PC-3 (cell line): Measurements from ENCODE around the gene ELF3. TPM values are rescaled to one million over a fixed set of nuclear protein-coding genes. Genes with fewer than 3 reads are reported as not detected.
"Not testable (repeated sequence)": the region's sequence is repeated elsewhere in the genome, so short reads cannot be mapped to it uniquely, and the experiment has no call there.

ENCODE experiments used
- ATAC-seq: fragments of 200-7000 bp; cut with Tn5 transposase; 2 replicates; pipeline ENCODE4 v1.9.1; 2020; ENCODE audit warnings: mild to moderate bottlenecking, moderate library complexity
- BruUV-seq: library from RNA; stranded (reverse); fragments of 400-500 nt; replicated peaks from 2 replicates; lab custom pipeline; 2021; lab: Mats Ljungman, UMichigan
- CTCF ChIA-PET: fragments of 300-600 bp; sonication (Branson Sonifier 250); formaldehyde crosslinking; loops from one replicate; lab custom pipeline; 2022; ENCODE audit warnings: antibody characterized with exemption; lab: Charles Lee
- POLR2A ChIA-PET: fragments of 300-600 bp; sonication (Branson Sonifier 250); formaldehyde crosslinking; loops from one replicate; lab custom pipeline; 2022; ENCODE audit warnings: antibody characterized with exemption; ENCODE audit not compliant: unreplicated experiment; lab: Charles Lee
- DNase-seq: peaks from one replicate; pipeline ENCODE4 v3.0.0-alpha.2; 2015
- H2AFZ ChIP-seq: fragments of 300-600 bp; sonication (generic); 2 replicates; pipeline ENCODE4 v1.6.0; 2016; ENCODE audit warnings: antibody characterized with exemption, low read length
- H3F3A ChIP-seq: fragments of 300-600 bp; sonication (generic); one replicate; pipeline ENCODE4 v1.6.0; 2017; ENCODE audit warnings: antibody characterized with exemption, low read length, control low read depth, mild to moderate bottlenecking; ENCODE audit not compliant: unreplicated experiment
- H3K27ac ChIP-seq: fragments of 300-600 bp; sonication (generic); 2 replicates; pipeline ENCODE4 v1.5.1; 2016; ENCODE audit warnings: mild to moderate bottlenecking, low read length
- H3K27me3 ChIP-seq: fragments of 300-600 bp; sonication (generic); 2 replicates; pipeline ENCODE4 v1.6.1; 2016; ENCODE audit warnings: low read length, mixed read lengths
- H3K36me3 ChIP-seq: fragments of 300-600 bp; sonication (generic); 2 replicates; pipeline ENCODE4 v1.6.1; 2016; ENCODE audit warnings: low read depth, mixed run types, low read length, mixed read lengths
- H3K4me1 ChIP-seq: fragments of 300-600 bp; sonication (generic); 2 replicates; pipeline ENCODE4 v1.5.1; 2016; ENCODE audit warnings: low read length; ENCODE audit not compliant: insufficient read depth
- H3K4me2 ChIP-seq: fragments of 300-600 bp; sonication (generic); 2 replicates; pipeline ENCODE4 v1.6.0; 2016; ENCODE audit warnings: low read length
- H3K4me3 ChIP-seq: fragments of 300-600 bp; sonication (generic); 2 replicates; pipeline ENCODE4 v1.5.1; 2016; ENCODE audit warnings: mild to moderate bottlenecking, low read length, mixed read lengths
- H3K79me2 ChIP-seq: fragments of 300-600 bp; sonication (generic); 2 replicates; pipeline ENCODE4 v1.6.1; 2017; ENCODE audit warnings: low read length, mixed read lengths
- H3K9ac ChIP-seq: fragments of 300-600 bp; sonication (generic); 2 replicates; pipeline ENCODE4 v1.6.0; 2016; ENCODE audit warnings: mild to moderate bottlenecking, low read length
- H3K9me2 ChIP-seq: fragments of 300-600 bp; sonication (generic); replicated peaks from 2 replicates; pipeline ENCODE4 v1.6.1; 2016; ENCODE audit warnings: mixed run types, low read length, mixed read lengths
- H3K9me3 ChIP-seq: fragments of 300-600 bp; sonication (generic); 2 replicates; pipeline ENCODE4 v1.6.1; 2016; ENCODE audit warnings: low read length, mixed read lengths
- H4K20me1 ChIP-seq: fragments of 300-600 bp; sonication (generic); 2 replicates; pipeline ENCODE4 v1.6.1; 2016; ENCODE audit warnings: low read length, mixed read lengths
- EZH2 ChIP-seq: fragments of 300-600 bp; sonication (generic); IDR thresholded peaks from one replicate; pipeline ENCODE4 v1.6.1; 2017; ENCODE audit warnings: antibody characterized with exemption, mild to moderate bottlenecking, low read length; ENCODE audit not compliant: unreplicated experiment
- EZH2phosphoT487 ChIP-seq: fragments of 300-600 bp; sonication (generic); IDR thresholded peaks from 2 replicates; pipeline ENCODE4 v1.6.1; 2018; ENCODE audit warnings: mild to moderate bottlenecking, antibody characterized with exemption, low read length, borderline replicate concordance
- intact Hi-C: fragments of 100-400 bp; cut with micrococcal nuclease; formaldehyde crosslinking; loops from 2 replicates; pipeline ENCODE4 v1.9.0; 2023
- total RNA-seq: library from RNA; depleted of rRNA; stranded (reverse); fragments of >200 nt; gene quantifications from 2 replicates; pipeline ENCODE4 v1.2.3, GENCODE V29; 2014
- TF ChIP-seq, protein P1 (sequence below): fragments of 300-600 bp; sonication (generic); conservative IDR thresholded peaks from 2 replicates; pipeline ENCODE4 v1.5.1; 2017; ENCODE audit warnings: antibody characterized with exemption, low read depth, mild to moderate bottlenecking, low read length

Gene ELF3
- total RNA-seq, 1 experiment from 2014 or later: 399 TPM

DNA sequence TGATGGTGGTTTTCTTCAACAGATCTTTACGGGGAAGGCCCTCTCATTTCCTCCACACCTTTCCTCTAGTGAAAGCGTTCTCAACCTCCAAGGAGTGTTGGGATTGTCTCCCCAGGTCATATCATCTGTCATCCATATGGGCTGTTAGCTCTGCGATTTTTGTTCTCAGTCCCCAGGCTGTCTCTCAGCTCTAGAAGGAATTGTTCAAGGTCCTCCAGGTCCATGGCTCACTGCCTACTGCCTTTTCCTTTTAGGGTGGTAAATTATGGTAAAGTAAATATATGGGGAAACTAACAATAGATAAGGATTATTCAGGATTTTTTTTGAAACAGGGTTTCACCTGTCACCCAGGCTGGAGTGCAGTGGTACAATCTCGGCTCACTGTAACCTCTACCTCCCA, 37.6 kb downstream of the ELF3 start:
- DNase-seq: no peak
- peak overlapping the region; percentile 99 for H3K27ac ChIP-seq
- peak overlapping the region; percentile 68 for H3K9ac ChIP-seq
- H3K36me3 ChIP-seq: no peaks in the 10 kb centered on the region
- H3K4me3 ChIP-seq: no peak overlapping the region
- H3K9me2 ChIP-seq: no peaks in the 10 kb centered on the region
- no peaks in the 10 kb centered on the region for H4K20me1 ChIP-seq
- peaks cover 34% of the 10 kb centered on the region for H3K4me1 ChIP-seq
- TF ChIP-seq EZH2phosphoT487 (no peak), EZH2 (no peak)
- TF ChIP-seq, protein P1, sequence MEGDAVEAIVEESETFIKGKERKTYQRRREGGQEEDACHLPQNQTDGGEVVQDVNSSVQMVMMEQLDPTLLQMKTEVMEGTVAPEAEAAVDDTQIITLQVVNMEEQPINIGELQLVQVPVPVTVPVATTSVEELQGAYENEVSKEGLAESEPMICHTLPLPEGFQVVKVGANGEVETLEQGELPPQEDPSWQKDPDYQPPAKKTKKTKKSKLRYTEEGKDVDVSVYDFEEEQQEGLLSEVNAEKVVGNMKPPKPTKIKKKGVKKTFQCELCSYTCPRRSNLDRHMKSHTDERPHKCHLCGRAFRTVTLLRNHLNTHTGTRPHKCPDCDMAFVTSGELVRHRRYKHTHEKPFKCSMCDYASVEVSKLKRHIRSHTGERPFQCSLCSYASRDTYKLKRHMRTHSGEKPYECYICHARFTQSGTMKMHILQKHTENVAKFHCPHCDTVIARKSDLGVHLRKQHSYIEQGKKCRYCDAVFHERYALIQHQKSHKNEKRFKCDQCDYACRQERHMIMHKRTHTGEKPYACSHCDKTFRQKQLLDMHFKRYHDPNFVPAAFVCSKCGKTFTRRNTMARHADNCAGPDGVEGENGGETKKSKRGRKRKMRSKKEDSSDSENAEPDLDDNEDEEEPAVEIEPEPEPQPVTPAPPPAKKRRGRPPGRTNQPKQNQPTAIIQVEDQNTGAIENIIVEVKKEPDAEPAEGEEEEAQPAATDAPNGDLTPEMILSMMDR: no peak
- POLR2A ChIA-PET: interaction anchor here (0.7 kb wide), 1 partner anchor 10 kb away, joined by 3 read pairs; no protein-coding TSS in a partner anchor
- H3K79me2 ChIP-seq: no peaks in the 10 kb centered on the region
- CTCF ChIA-PET: no interaction called here
- H3K27me3 ChIP-seq: no peaks in the 10 kb centered on the region
- peak overlapping the region; percentile 80; the same call in 1 of the 2 replicates for H3K4me2 ChIP-seq
- no peak for ATAC-seq
- BruUV-seq: no TSS peak
- no peak overlapping the region for H2AFZ ChIP-seq
- intact Hi-C loops: no loop called here
- H3F3A ChIP-seq: no peaks in the 10 kb centered on the region
- no peaks in the 10 kb centered on the region for H3K9me3 ChIP-seq

DNA sequence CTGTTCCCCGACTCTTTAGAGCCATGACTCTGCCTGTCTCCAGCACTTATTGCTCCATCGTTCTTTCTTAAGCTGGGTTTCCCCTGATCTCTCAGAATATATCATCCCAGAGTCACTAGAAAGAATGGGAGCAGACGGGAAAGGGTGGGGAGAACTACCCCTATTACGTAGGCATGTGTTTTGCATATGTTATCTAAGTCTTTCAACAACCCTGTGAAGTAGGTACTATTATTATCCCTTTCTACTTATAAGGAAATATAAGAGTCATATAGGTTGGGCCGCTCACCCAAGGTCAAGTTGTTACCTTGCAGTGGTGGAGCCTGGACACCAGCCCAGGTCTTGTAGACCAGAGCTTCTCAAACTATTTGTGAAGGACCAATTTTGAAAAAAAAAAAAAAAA, 38.7 kb downstream of the ELF3 start:
- no peak overlapping the region for H3K27ac ChIP-seq
- H3K27me3 ChIP-seq: no peaks in the 10 kb centered on the region
- no peak for TF ChIP-seq EZH2
- TF ChIP-seq, protein P1: no peak
- TF ChIP-seq EZH2phosphoT487: no peak
- H2AFZ ChIP-seq: no peak overlapping the region
- H3K9me2 ChIP-seq: no peaks in the 10 kb centered on the region
- intact Hi-C loops: no loop called here
- H3K4me3 ChIP-seq: no peak overlapping the region
- no peak for DNase-seq
- H3K4me2 ChIP-seq: no peak overlapping the region
- H4K20me1 ChIP-seq: no peaks in the 10 kb centered on the region
- no peaks in the 10 kb centered on the region for H3K36me3 ChIP-seq
- H3K4me1 ChIP-seq: peaks cover 34% of the 10 kb centered on the region
- H3F3A ChIP-seq: no peaks in the 10 kb centered on the region
- no peaks in the 10 kb centered on the region for H3K79me2 ChIP-seq
- POLR2A ChIA-PET: no interaction called here
- CTCF ChIA-PET: no interaction called here
- BruUV-seq: no TSS peak
- H3K9me3 ChIP-seq: no peaks in the 10 kb centered on the region
- no peak for ATAC-seq
- no peak overlapping the region for H3K9ac ChIP-seq

DNA sequence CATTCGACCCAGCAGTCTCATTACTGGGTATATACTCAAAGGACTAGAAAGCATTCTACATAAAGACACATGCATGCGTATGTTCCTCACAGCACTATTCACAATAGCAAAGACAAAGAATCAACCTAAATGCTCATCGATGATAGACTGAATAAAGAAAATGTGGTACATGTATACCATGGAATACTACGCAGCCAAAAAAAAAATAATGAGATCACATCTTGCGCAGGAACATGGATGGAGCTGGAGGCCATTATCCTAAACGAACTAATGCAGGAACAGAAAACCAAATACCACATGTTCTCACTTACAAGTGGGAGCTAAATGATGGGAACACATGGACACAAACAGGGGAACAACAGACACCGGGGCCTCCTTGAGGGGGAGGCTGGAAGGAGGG, 43.7 kb downstream of the ELF3 start:
- TF ChIP-seq EZH2phosphoT487 (no peak), EZH2 (no peak)
- TF ChIP-seq, protein P1: no peak
- Histone ChIP-seq H3K27me3 (no peaks in the 10 kb centered on the region), H3K4me2 (no peak overlapping the region), H3K9me3 (no peaks in the 10 kb centered on the region), H3F3A (no peaks in the 10 kb centered on the region), H3K9ac (no peak overlapping the region), H2AFZ (no peak overlapping the region), H3K4me1 (peaks cover 23% of the 10 kb centered on the region), H3K4me3 (no peak overlapping the region), H3K27ac (no peak overlapping the region), H3K9me2 (no peaks in the 10 kb centered on the region), H3K36me3 (no peaks in the 10 kb centered on the region), H4K20me1 (no peaks in the 10 kb centered on the region), H3K79me2 (no peaks in the 10 kb centered on the region)
- CTCF ChIA-PET: no interaction called here
- no peak for DNase-seq
- POLR2A ChIA-PET: no interaction called here
- no peak for ATAC-seq
- intact Hi-C loops: no loop called here
- BruUV-seq: no TSS peak

DNA sequence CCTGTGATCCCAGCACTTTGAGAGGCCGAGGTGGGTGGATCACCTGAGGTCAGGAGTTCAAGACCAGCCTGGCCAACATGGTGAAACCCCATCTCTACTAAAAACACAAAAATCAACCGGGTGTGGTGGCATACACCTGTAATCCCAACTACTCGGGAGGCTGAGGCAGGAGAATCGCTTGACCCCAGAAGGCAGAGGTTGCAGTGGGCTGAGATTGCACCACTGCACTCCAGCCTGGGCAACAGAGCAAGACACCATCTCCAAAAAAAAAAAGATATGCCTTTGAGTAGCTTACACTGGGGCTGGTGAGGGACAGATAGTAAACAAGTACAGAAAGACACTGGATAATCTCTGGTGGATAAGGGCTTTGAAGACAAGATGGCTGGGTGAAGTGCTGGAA, 44.3 kb downstream of the ELF3 start:
- H3K27ac ChIP-seq, BruUV-seq, intact Hi-C loops: not testable (repeated sequence)

More for the DNA sequence above, 44.3 kb downstream of the ELF3 start:
- H3K4me2 ChIP-seq, H3F3A ChIP-seq, H3K9me3 ChIP-seq, H3K9ac ChIP-seq, POLR2A ChIA-PET, H4K20me1 ChIP-seq, ATAC-seq, H3K79me2 ChIP-seq, H3K4me3 ChIP-seq, H3K36me3 ChIP-seq, H2AFZ ChIP-seq, CTCF ChIA-PET, H3K9me2 ChIP-seq, DNase-seq, H3K27me3 ChIP-seq: not testable (repeated sequence)
- H3K4me1 ChIP-seq: peaks cover 23% of the 10 kb centered on the region
